SKM-1 treated with dmso at 0.1 percent for 144 hours (cell line): ENCODE results near the gene EPB41L4B.

Source experiments
- DNase-seq: peaks from one replicate; lab custom pipeline; 2025; ENCODE audit not compliant: unreplicated experiment; lab: John Stamatoyannopoulos, UW

Gene EPB41L4B

DNA sequence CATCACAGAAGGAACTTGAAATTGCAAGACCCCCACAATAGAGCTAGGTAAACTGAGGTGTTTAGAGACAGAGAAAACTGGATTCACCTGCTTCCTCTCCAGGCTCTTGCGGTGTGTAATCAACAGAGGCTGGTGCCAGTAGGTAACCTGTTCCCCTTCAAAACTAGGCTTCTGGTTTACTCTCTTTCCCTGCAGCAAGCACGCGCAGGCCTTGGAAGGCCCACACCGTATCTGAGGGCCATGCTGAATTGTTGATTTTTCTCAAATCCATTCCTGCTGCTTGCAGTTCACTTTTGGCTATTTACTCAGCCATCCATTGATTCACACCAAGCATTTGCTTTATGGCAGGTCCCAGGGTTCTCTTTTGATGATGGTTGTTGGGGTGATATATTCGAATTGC, 153.1 kb downstream of the EPB41L4B start:
- no peak for DNase-seq

DNA sequence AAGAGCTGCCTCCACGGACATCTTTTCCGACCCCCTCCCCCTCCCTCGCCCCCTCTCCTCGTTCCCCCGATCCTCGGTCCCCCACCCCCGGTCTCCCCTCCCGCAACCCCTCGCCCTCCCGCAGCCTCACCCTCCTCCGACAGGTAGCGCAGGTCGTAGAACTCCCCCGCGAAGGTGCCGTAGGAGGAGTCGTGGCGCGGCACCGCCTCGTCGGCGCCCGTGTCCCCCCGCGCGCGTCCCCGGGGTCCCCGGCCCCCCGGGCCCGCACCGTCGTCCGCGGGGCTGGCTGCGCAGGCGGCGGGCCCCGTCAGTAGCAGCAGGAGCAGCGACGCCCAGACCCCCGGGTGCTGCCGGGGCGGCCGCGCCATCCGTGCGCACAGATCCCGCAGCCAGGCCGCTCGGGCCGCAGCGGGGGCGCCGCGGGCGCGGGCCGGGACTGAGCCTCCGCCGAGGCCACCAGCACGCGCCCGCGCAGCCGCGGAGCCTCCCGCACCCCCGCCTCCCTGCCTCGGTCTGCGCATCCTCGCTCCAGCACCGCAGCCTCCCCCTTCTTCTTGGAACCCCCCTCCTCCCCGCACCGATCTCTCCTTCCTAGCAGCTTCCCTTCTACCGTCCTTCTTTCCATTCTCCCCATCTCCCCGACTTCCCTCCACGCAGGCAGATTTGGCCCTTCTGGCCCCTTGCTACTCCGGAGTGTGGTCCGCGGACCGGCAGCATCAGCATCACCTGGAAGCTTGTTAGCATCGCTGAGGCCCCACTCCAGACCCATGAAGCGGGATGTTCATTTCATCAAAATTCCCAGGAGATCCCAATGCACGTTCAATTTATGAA, 153.9 kb downstream of the EPB41L4B start, which contains the start of gene FRRS1L:
Gene FRRS1L, minus strand, starts transcription at position 479 of the 831 bp plus-strand sequence. Its CDS starts 111 bp downstream, at position 368.
- DNase-seq, result no peak

DNA sequence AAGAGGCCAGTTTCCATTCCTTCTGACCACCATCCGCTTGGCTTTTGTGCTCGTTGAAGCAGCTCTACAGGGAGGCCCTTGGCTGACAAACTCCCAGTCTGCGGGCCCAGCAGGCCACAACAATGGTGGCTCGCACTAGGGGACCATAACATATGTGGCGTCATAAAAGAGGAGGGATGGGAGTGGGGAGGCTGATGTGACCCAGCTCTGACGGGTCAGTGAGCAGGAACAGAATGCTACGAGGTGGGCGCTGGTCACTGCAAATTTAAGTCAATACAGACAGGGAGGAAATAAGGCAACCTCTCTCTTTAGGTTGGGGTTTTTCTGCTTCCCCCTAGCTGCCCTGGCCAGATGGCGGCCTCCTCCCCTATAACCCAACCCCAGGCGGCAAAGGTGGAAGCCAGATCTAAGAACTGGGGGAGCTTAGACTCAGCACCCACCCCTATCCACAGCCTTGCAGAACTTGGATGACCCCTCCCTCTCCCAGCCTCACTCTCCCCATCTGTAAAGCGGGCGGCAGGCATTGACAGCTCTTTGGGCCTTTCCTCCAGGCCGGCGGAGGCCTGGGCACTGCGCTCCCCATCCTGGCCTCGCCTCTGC, 154.6 kb downstream of the EPB41L4B start:
- DNase-seq, result no peak

DNA sequence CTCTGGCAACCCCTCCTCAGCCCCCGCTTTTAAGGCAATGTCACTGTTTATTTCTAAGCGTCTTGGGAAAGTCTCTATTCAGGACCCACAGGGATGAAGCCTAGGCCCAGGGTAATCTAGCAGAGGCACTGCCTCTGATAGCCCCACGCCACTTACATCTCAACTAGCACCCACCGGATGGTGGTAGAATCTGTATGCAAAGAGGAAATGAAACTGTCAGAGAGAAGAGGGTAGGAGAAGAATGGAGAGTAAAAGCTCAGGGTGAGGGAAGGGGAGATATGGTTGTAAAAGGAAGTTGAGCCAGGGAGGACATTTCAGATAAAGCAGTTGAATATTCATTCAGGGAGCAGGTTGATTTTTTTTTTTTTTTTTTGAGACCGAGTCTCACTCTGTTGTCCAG, 156.8 kb downstream of the EPB41L4B start:
- DNase-seq, result peak; percentile 14

DNA sequence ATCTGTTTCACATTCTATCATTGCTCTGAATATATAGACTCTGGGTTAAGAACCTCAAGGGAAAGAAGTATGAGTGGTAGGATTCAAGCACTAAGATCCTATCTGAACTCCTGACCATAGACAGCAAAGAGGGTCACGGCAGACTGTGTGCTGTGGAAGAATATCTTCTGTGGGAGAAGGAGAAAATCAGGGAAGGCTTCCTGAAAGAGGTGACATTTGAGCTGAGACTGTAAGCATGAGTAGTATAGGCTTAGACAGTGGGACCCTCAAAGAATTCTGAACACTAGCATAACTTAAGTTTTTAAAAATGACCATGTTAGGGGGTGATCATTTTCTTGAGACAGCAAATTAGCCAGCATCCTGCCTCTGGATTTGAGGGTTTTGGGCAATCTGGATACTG, 157.7 kb downstream of the EPB41L4B start:
- DNase-seq, result no peak

DNA sequence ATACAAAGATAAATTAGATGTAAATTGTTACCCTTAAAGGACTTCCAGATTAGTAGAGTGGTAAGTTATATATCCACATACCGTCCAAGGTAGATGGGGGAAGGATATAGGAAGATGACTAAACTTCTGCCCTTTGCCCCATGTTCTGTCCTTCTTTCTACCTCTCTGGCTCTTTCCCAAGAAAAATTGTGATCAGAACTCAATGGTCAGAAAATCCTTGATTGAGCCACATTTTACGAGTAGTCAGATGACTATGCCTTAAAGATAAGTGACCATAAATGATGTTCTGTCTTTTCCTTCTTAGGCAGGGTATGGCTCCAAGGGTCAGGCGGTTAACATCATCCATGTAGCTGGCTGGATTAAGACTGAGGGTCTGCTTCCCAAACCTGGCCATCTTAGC, 158.2 kb downstream of the EPB41L4B start:
- no peak for DNase-seq

DNA sequence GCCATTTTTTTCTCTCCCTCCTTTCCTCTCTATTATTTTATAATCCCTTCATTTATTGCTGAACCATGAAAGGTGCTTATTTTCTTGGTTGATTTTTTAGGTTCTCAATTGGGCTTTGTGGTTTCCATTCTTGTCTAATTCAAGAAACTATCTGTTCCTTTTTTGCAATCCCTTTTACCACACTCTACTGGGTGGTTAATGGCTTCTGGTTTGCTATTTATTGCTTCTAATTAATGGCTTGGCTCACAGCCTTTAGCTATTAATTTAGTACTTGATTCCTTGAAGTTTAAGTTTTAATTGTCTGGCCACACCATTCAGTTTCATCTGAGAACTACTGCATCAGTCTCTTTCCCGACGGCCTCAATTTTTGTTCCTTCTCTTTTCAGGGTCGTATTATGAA, 159.4 kb downstream of the EPB41L4B start:
- DNase-seq, result no peak

DNA sequence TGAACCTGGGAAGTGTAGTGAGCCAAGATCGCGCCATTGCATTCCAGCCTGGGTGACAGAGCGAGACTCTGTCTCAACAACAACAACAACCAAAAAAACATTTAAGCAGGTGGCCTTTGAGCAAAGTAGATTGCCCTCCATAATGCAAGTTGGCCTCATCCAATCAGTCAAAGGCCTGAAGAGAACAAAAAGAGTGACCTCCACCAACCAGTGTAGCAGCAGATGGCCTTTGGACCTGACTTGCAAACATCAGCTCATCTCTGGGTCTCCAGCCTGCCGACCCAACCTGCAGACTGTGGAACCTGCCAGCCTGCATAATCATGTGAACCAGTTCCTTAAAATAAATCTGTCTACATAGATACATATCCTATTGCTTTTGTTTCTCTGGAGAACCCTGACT, 161.3 kb downstream of the EPB41L4B start:
- no peak for DNase-seq

DNA sequence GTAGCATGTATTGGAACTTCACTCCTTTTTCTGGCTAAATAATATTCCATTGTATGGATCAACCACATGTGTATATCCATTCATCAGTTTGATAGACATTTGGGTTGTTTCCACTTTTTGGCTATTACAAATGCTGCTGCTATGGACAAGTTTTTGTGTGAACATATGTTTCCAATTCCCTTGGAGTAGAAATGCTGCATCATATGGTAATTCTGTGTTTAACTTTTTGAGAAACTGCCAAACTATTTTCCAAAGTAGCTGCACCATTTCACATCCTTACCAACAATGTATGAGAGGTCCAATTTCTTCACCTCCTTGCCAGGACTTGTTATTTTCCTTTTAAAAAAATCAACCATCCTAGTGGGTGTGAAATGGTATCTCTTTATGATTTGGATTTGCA, 162.2 kb downstream of the EPB41L4B start:
- no peak for DNase-seq

DNA sequence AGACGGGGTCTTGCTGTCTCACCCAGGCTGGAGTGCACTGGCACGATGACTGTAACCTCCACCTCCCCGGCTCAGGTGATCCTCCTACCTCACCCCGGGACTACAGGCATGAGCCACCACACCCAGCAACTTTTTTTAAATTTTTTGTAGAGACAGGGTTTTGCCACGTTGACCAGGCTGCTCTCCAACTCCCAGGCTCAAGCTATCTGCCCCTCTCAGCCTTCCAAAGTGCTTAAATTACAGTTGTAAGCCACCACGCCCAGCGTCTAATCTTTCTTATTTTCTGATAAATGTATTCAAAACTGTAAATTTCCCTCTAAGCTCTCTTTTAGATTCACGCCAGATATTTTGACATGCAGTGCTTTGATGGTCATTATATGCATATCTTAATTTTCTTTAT, 164.2 kb downstream of the EPB41L4B start:
- no peak for DNase-seq

DNA sequence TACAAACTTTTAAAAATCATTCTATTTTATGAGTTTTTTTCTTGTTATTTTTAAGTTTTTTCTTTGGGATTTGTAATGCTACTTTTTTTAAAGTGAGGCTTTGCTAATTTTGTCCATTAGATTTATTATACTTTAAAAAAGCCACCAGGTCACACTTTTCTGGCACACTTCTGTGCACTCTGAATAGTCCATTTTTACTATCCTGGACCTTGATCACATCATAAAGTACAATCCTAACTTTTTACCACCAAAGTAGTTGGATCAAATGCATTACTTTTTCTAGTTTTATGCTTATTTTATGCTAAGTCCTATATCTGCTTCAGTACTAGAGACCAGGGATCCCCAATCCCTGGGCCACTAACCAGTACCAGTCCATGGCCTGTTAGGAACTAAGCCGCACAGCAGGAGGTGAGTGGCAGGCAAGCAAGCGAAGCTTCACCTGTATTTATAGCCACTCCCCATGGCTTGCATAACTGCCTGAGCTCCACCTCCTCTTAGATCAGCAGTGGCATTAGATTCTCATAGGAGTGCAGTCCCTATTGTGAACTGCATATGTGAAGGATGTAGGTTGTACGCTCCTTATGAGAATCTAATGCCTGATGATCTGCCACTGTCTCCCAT, 169.8 kb downstream of the EPB41L4B start:
- DNase-seq, result no peak

DNA sequence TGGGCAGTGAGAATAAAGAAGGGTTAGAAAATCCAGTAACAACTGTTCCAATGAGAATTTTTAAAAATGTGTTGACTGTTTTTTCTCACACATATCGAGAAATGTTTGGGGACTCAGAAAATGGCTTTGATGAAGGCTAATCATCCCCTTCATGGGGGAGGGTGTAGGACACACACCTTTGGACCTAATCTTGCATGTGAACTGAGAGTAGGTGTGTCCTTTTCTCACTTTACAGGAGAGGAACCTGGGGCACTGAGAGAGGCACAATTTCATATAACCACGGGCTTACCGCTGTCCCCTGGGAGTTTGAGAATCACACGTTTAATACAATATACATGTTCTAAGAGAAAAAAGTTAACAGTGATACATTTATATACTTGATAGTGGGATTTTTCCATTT, 171.1 kb downstream of the EPB41L4B start:
- no peak for DNase-seq

DNA sequence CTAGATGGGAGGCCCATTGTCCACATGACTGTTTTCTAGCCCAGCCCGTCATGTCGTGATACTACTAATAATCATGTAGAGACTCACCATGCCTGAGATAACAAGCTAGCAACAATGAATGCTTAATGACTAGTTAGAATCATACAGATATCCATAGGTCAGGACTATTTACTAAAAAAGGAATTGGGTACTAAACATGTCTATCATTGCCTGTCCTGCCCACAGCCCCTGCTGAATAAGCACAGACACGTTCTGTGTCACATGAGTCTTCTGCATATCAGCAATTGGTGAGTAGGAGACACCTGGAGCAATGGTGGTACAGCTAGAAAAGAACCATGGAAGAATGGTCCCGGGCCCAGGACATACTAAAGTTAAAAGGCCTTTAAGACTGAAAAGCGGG, 171.8 kb downstream of the EPB41L4B start:
- no peak for DNase-seq

DNA sequence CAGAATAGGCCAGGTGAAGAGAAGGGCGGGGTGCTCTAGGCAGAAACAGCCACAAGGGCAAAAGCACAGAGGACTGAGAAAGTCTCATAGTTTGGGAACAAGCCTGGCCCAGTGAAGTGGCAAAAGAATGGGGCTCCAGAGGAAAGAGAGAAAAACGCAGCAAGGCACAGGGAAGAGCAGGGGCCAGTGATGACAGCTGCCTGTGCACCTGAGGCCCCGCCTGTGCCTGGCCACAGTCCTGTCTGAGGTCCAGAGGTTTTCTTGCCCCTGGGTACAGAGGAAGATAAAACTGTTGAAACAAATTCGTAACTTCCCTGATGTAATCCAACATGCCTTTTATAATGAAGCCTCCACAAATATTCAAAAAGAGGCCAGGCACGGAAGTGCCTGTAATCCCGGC, 175.8 kb downstream of the EPB41L4B start:
- DNase-seq, result no peak

DNA sequence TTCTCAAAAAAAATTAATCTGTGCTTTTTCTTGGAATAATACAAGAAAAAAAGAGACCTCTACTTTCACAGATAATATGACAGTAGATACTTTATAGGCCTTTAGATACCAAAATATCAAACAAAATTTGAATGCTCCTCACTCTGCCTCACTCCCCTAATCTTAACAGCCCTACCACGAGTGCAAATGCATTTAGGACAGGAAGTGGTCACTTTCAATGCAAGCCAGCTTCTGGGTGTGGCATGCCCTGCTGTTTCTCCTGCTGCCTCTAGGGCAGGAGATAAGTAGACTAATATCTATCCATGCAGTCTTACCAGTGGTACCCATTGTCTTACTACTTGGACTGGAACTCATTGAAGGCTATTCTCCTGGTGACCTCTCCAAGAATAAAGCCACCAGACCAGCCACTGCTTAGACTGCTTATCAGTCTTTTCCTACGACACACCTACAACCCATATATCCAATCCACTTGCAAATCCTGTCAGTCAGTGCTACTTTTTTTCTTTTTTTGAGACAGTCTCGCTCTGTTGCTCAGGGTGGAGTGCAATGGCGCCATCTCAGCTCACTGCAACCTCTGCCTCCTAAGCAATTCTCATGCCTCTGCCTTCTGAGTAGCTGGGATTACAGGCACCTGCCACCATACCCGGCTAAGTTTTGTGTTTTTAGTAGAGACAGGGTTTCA, 176.8 kb downstream of the EPB41L4B start:
- DNase-seq, result peak; percentile 20

DNA sequence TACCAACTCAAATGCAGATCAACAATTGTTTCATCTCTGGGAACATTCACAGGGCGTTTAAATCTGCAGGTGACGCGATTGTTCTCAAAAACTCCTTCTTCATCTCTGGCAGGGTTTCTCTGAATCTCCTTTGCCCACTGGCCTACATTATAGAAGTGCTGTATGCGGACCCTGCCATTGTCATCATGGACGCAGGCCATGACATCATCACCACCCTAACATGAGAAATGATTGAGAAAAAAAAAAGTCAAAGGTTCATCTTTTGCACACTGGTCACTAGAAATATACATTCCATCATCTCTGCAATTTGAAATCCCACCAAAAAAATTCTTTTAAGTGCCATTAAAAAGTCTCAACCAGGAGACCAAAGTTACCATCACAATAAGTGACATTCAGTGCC, 179.5 kb downstream of the EPB41L4B start:
- no peak for DNase-seq

DNA sequence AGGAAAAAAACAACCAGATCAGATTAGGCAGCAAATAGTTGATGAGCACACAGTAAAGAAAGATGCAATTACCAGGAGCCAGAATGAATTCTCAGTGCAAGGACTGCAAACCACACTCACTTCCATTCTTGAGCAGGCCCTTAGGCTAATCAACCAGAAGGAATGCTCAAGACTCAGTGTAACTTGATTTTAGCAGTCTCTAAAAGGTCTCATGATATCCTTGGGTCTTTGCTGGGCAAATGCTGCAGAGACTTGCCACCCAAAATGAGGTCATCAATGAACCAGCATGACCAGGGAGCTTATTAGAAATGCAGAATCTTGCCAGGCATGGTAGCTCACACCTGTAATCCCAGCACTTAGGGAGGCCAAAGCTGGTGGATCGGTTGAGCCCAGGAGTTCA, 181.0 kb downstream of the EPB41L4B start:
- no peak for DNase-seq

DNA sequence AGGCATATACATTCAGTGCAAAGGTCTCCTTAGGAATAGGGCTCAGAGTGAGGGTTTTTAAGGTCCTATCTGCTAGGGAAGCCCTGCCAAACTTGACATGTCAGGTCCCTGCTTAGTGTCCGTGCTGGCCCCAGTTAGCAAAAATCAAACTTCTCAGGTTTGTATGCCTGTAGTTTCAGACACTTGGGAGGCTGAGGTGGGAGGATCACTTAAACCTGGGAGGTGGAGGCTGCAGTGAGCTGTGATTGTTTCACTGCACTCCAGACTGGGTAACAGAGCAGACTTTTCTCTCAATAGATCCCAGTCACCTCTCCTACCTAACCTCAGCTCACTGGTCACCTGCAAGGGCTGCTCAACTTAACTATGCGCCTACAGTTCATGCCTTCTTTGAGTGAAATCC, 182.4 kb downstream of the EPB41L4B start:
- DNase-seq, result no peak

DNA sequence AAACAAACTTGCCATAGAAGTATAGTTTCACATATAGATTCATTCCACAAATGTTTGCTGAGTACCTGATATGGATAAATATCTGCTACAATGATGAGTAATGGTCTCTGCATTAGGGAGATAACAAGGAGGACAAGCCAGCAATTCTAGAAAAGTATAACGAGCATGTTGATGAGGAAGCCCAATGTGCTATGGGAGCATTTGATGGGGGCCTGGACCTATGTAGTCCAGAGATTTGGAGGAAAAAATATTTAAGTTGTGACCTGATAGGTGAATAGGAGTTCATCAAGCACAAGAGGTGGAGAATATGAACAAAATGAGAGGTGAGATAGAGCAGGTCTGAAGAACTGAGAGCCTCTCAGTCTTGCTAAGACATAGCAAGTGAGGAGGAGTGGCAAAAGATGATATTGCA, 186.7 kb downstream of the EPB41L4B start:
- DNase-seq, result no peak

DNA sequence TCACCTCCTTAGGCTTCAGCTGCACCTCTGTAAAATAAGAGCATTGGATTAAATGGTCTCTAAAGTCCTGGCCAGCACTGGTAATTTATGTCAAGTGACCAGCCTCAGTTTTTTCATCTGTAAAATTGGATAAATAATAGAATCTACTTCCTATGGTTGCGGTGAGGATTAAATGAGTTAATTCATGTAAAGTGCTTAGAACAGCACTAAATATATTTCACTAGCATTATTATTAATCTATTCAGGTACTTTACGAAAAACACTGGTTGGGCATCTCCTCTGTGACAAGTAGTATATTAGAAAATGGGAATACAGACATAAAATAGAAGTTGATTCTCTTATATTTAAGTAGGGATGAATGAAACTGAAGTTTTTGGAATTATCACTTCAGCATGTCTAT, 187.3 kb downstream of the EPB41L4B start:
- no peak for DNase-seq

DNA sequence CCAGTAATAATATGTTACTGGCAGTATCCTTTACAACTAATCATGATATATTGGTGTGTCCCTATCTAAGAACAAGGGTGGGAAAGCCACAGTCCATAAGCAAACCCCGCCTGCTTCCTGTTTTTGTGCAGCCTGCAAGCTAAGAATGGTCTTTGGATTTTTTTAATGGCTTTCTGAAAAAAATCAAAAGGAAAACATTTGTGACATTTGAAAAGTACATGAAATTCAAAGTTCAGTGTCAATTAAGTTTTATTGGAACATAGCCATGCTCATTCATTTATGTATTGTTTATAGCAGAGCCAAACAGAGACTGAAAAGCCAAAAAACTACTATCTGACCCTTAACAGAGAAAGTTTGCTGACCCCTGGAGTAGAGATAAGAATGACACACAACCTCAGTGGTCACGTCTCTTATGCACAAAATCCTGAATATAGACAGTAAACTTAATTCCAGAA, 188.3 kb downstream of the EPB41L4B start:
- DNase-seq, result no peak
